ENCODE data around the gene ZSCAN5A.
"Not testable (repeated sequence)": the region's sequence is repeated elsewhere in the genome, so short reads cannot be mapped to it uniquely, and the experiment has no call there.

The ZSCAN5A gene

GRCh38 chr19:56217039-56217949, 97.3 kb downstream of the ZSCAN5A start:
- DNase-seq (ENCODE audit: low read depth), result peak; percentile 1
- no peak for TF ChIP-seq CTCF (IDR thresholded peaks at IDR 0.05; ENCODE audit: control insufficient read depth, insufficient read depth, low read depth, low read length, missing control alignments)
- peak overlapping the region; percentile 19 for H3K4me3 ChIP-seq (ENCODE audit: control insufficient read depth, low read depth, low read length)

GRCh38 chr19:56211718-56212117, 102.9 kb downstream of the ZSCAN5A start:
- DNase-seq (ENCODE audit: low read depth), result no peak
- TF ChIP-seq CTCF (IDR thresholded peaks at IDR 0.05; ENCODE audit: control insufficient read depth, insufficient read depth, low read depth, low read length, missing control alignments), result no peak
- no peak overlapping the region for H3K4me3 ChIP-seq (ENCODE audit: control insufficient read depth, low read depth, low read length)

- not testable (repeated sequence) for DNase-seq (ENCODE audit: low read depth); H3K4me3 ChIP-seq (ENCODE audit: control insufficient read depth, low read depth, low read length)
These were observed 104.6 kb downstream of the ZSCAN5A start for GRCh38 chr19:56210036-56210435.

- no peak for DNase-seq (ENCODE audit: low read depth)
- no peak for TF ChIP-seq CTCF (IDR thresholded peaks at IDR 0.05; ENCODE audit: control insufficient read depth, insufficient read depth, low read depth, low read length, missing control alignments)
- no peak overlapping the region for H3K4me3 ChIP-seq (ENCODE audit: control insufficient read depth, low read depth, low read length)
These were observed 105.5 kb downstream of the ZSCAN5A start for GRCh38 chr19:56209091-56209490.

GRCh38 chr19:56207581-56207980, 107.1 kb downstream of the ZSCAN5A start:
- DNase-seq (ENCODE audit: low read depth); H3K4me3 ChIP-seq (ENCODE audit: control insufficient read depth, low read depth, low read length): not testable (repeated sequence)

- no peak within 1 kb of the TSS for H3K4me3 ChIP-seq (ENCODE audit: control insufficient read depth, low read depth, low read length)
- TF ChIP-seq CTCF (IDR thresholded peaks at IDR 0.05; ENCODE audit: control insufficient read depth, insufficient read depth, low read depth, low read length, missing control alignments), result no peak
- no peak for DNase-seq (ENCODE audit: low read depth)
These were observed 112.7 kb downstream of the ZSCAN5A start, which contains the start of gene ZSCAN5C for GRCh38 chr19:56201973-56202372. Gene ZSCAN5C, plus strand, starts transcription at chr19:56202273. Its CDS starts 3,641 bp downstream, at chr19:56205914.

GRCh38 chr19:56199687-56200086, 115.0 kb downstream of the ZSCAN5A start:
- no peak overlapping the region for H3K4me3 ChIP-seq (ENCODE audit: control insufficient read depth, low read depth, low read length)
- TF ChIP-seq CTCF (IDR thresholded peaks at IDR 0.05; ENCODE audit: control insufficient read depth, insufficient read depth, low read depth, low read length, missing control alignments), result no peak
- DNase-seq (ENCODE audit: low read depth), result no peak

GRCh38 chr19:56197646-56198045, 117.0 kb downstream of the ZSCAN5A start, which contains the start of gene ZSCAN5B:
Gene ZSCAN5B, minus strand, starts transcription at chr19:56197783. Its CDS starts 4,731 bp downstream, at chr19:56193052.
- not testable (repeated sequence) for H3K4me3 ChIP-seq (ENCODE audit: control insufficient read depth, low read depth, low read length); DNase-seq (ENCODE audit: low read depth)
